ENCODE measurements around the gene RFLNA. TPM values are rescaled to one million over a fixed set of nuclear protein-coding genes. Genes with fewer than 3 reads are reported as not detected.

RFLNA gene
- total RNA-seq = 8.6 and 10.6 TPM in 2 replicates

GRCh38 chr12:124294780-124295341 is at the start of gene RFLNA:
RFLNA (plus strand) TSS chr12:124295093; CDS start chr12:124295430, 337 bp downstream.

